HepG2 (cell line): Measurements from ENCODE around the gene GABRR2. TPM values are rescaled to one million over a fixed set of nuclear protein-coding genes. Genes with fewer than 3 reads are reported as not detected.
A peak's percentile ranks its signal among the peaks of the same experiment; 100 is the strongest.

Experiments used
- ARID4A ChIP-seq: sonication (generic); formaldehyde crosslinking; IDR thresholded peaks from 2 replicates; pipeline ENCODE4 v1.5.0; 2020; ENCODE audit warnings: mild to moderate bottlenecking, missing genetic modification reagents, borderline replicate concordance
- CBX1 ChIP-seq: IDR thresholded peaks from one replicate; pipeline ENCODE4 v1.6.1; 2016; ENCODE audit warnings: antibody characterized with exemption, low read depth
- CCDC6 ChIP-seq: sonication (generic); formaldehyde crosslinking; IDR thresholded peaks from 2 replicates; pipeline ENCODE4 v1.8.1; 2022; ENCODE audit warnings: mild to moderate bottlenecking, missing genetic modification reagents, moderate library complexity
- MLX ChIP-seq: IDR thresholded peaks from 2 replicates; pipeline ENCODE4 v1.6.1; 2016
- NRL ChIP-seq: sonication (generic); formaldehyde crosslinking; IDR thresholded peaks from 2 replicates; pipeline ENCODE4 v1.5.0; 2020; ENCODE audit warnings: missing genetic modification reagents, mild to moderate bottlenecking, moderate library complexity, borderline replicate concordance
- RNF219 ChIP-seq: sonication (generic); formaldehyde crosslinking; IDR thresholded peaks from 2 replicates; pipeline ENCODE4 v1.5.0; 2020; ENCODE audit warnings: mild to moderate bottlenecking, missing genetic modification reagents
- SOX5 ChIP-seq: IDR thresholded peaks from 2 replicates; pipeline ENCODE4 v1.6.1; 2016; ENCODE audit warnings: borderline replicate concordance
- USF2 ChIP-seq, 2 experiments: sonication (generic) in 1 of 2; formaldehyde crosslinking in 1 of 2; IDR thresholded peaks; 2 replicates each; pipeline versions ENCODE4 v1.5.1 to v1.6.1; 2011 to 2020; ENCODE audit warnings: borderline replicate concordance in 1 of 2, low read depth in 1 of 2, low read length in 1 of 2, mild to moderate bottlenecking in 1 of 2, missing genetic modification reagents in 1 of 2, moderate library complexity in 1 of 2
- ZBTB42 ChIP-seq: sonication (generic); formaldehyde crosslinking; IDR thresholded peaks from 2 replicates; pipeline ENCODE4 v1.5.0; 2020; ENCODE audit warnings: mild to moderate bottlenecking, missing genetic modification reagents
- ZNF143 ChIP-seq: sonication (generic); formaldehyde crosslinking; IDR thresholded peaks from 2 replicates; pipeline ENCODE4 v1.4.0; 2020; ENCODE audit warnings: missing genetic modification reagents
- ZNF556 ChIP-seq: sonication (generic); formaldehyde crosslinking; IDR thresholded peaks from 2 replicates; pipeline ENCODE4 v1.4.0; 2020; ENCODE audit warnings: mild to moderate bottlenecking, missing genetic modification reagents, borderline replicate concordance
- ZNF569 ChIP-seq: sonication (generic); formaldehyde crosslinking; IDR thresholded peaks from 2 replicates; pipeline ENCODE4 v1.5.0; 2020; ENCODE audit warnings: mild to moderate bottlenecking, missing genetic modification reagents, moderate library complexity, borderline replicate concordance
- ZNF619 ChIP-seq: sonication (generic); formaldehyde crosslinking; IDR thresholded peaks from 2 replicates; pipeline ENCODE4 v1.4.0; 2020; ENCODE audit warnings: mild to moderate bottlenecking, missing genetic modification reagents
- ZNF710 ChIP-seq: sonication (generic); formaldehyde crosslinking; IDR thresholded peaks from 2 replicates; pipeline ENCODE4 v1.5.0; 2020; ENCODE audit warnings: mild to moderate bottlenecking, missing genetic modification reagents, borderline replicate concordance
- ZNF839 ChIP-seq: sonication (generic); formaldehyde crosslinking; IDR thresholded peaks from 2 replicates; pipeline ENCODE4 v1.4.0; 2020; ENCODE audit warnings: missing genetic modification reagents, mild to moderate bottlenecking, borderline replicate concordance
- ZSCAN25 ChIP-seq: sonication (generic); formaldehyde crosslinking; IDR thresholded peaks from 2 replicates; pipeline ENCODE4 v1.8.0; 2022; ENCODE audit warnings: mild to moderate bottlenecking, missing genetic modification reagents
- polyA plus RNA-seq, 8 experiments: library from polyadenylated mRNA; depleted of rRNA in 3 of 8; stranded (reverse) in 7 of 8; unstranded in 1 of 8; fragments of >200 nt; fragmentation: Illumina TruSeq in 4 of 8; extraction: Trizol in 4 of 8; gene quantifications; 2 replicates each; pipeline versions ENCODE4 v1.2.1 to v1.2.3, GENCODE V29; 2011 to 2016; ENCODE audit warnings: low read depth in 4 of 8, missing spikeins in 1 of 8, mixed read lengths in 1 of 8; ENCODE audit not compliant: insufficient read depth in 1 of 8
- total RNA-seq, 5 experiments: library from RNA; depleted of rRNA; stranded (reverse); fragments of >200 nt; fragmentation: Illumina TruSeq; extraction: Trizol; gene quantifications; 2 replicates each; pipeline ENCODE4 v1.2.3, GENCODE V29; 2016; ENCODE audit warnings: low read depth in 1 of 5

GABRR2 gene
- total and polyA plus RNA-seq, 2 of the 13 experiments (the other 11 are each of a cell fraction or from before 2014, with no cell fraction given), result 0.13 TPM; not detected in 1

- TF ChIP-seq ZNF143 (CRISPR knock-in tag) (no peak), ZNF556 (CRISPR knock-in tag) (0 out of 2 replicates have a peak, but pooled peaks have one; percentile 24), SOX5 (CRISPR knock-in tag) (no peak), ZNF569 (0 out of 2 replicates have a peak, but pooled peaks have one; percentile 33), MLX (CRISPR knock-in tag) (no peak), ZSCAN25 (CRISPR knock-in tag) (peak; percentile 61; the same call in 1 of the 2 replicates), ZBTB42 (CRISPR knock-in tag) (peak; percentile 29; the same call in 1 of the 2 replicates), CBX1 (no peak), ZNF619 (CRISPR knock-in tag) (0 out of 2 replicates have a peak, but pooled peaks have one; percentile 36), USF2 (IDR thresholded peaks at IDR 0.05; ENCODE audit: low read depth, low read length) (no peak), USF2 (CRISPR knock-in tag; IDR thresholded peaks at IDR 0.05; ENCODE audit: borderline replicate concordance) (no peak), ARID4A (peak; percentile 70), RNF219 (CRISPR knock-in tag) (no peak), CCDC6 (no peak), NRL (CRISPR knock-in tag) (peak; percentile 71), ZNF710 (no peak), ZNF839 (CRISPR knock-in tag) (no peak; the same call in 1 of the 2 replicates)
Measured at GRCh38 chr6:89352278-89353117, 37.4 kb upstream of the GABRR2 start, which contains the start of gene UBE2J1 (continued).
